Fibroblast of skin of scalp (primary cell): ENCODE results near the gene FANK1.
"Not testable (repeated sequence)": the region's sequence is repeated elsewhere in the genome, so short reads cannot be mapped to it uniquely, and the experiment has no call there.

Experiments used
- DNase-seq: peaks from one replicate; pipeline ENCODE4 v3.0.0-alpha.2; 2013

The FANK1 gene

DNA sequence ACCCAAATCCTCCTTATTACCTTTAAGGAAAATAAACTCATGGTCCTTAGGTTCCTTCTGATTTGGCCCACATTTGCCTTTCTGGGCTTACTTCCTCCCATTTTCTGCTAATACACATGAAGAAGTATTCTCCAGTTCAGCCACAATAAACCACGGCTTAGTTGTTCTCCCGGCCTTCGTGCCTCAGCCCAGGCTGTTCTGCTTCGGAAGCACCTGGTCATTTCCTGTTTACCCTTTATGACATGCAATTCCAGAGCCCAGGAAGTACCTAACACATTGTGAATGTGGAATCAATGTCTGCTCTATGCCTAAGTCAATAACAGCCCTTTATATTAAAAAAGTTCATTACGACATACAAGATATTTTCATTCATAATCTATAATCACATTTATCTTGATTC, 4.0 kb upstream of the FANK1 start:
- DNase-seq: not testable (repeated sequence)

- DNase-seq: not testable (repeated sequence)
These were observed 2.2 kb upstream of the FANK1 start for GRCh38 chr10:125894176-125894575.

DNA sequence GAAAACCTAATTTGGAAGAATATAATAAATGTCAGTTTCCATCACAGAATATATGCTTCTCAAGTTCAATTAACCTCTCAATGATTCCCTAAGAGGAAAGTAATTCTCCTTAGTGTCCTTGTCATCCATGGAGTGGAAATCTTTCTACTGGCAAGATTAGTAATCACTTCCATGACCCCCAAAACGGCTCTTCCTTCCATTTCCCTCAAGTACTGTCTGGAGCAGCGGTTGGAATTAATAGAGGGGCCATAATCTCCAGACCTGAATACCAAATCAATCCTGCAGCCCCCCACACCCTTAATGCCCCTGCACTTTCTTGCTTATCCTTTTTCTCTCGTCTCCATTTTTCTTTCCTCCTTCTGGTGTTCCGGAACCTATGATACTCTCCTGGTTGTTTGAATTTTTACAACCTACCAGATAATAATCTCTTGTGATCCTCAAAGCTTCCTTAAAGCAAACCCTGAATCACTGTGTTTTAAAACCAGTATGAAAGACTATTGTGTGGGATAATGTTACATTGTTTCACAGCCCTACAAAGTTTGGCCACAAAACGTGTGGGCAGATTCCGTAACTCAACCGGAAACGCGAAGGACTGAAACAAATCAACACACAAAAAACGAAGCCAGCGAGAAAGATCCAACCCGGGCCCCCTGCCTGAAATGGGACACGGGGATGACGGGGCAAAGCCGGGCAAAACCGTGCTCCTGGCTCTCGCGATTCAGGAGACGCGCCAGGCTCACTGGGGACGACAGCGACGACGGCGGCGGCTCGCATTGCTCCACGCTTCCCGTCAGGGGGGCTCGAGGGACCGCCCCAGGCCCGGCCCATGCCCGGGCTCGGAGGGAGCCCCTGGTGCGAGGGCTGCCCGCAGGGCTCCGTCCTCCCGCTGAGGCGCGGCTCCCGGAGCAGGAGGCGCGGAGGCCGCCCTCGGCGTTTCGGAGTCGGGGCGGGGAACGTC, 955 bp upstream of the FANK1 start:
- peak; percentile 73 for DNase-seq

DNA sequence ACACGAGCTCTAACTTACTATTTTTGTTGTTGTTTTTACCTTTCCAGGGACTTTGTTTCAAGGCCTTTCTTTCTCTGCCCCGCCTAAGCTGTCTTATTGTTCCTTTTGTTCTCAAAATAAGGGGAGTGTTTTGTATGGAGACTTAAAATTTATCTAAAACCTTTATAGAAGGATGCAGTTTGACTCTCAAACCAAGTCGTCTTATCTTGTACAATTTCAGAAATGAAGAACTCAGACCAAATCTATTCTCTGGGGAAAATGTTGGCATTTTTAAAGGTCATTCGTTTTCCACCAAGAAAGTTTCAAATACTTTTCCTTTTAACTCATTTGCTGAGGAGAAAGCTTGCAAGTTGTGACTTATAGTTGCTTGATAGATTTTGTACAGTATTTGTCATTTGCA, 953 bp downstream of the FANK1 start:
- DNase-seq: peak; percentile 39

DNA sequence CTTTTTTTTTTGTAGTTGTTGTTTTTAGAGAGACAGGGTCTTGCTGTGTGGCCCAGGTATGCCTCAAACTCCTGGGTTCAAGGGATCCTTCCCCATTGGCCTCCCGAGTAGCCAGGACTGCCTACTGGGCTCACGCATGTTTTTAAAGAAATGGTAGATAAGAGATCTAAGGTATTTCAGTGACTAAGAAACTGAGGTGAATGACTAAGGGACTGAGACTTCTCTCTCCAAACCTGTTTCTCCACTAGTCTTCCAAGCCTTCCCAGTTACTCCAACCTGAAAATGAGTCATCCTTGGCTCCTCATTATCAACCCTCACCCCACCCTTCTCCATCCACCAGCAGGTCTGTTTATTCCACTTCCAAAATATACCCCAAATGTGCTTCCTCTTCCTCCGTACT, 4.6 kb downstream of the FANK1 start:
- not testable (repeated sequence) for DNase-seq

- DNase-seq: not testable (repeated sequence)
These were observed 6.8 kb downstream of the FANK1 start for GRCh38 chr10:125903135-125903640.

GRCh38 chr10:125905069-125905994, 9.0 kb downstream of the FANK1 start:
- DNase-seq: not testable (repeated sequence)

GRCh38 chr10:125907598-125907997, 11.2 kb downstream of the FANK1 start:
- not testable (repeated sequence) for DNase-seq

GRCh38 chr10:125908813-125909212, 12.4 kb downstream of the FANK1 start:
- not testable (repeated sequence) for DNase-seq

DNA sequence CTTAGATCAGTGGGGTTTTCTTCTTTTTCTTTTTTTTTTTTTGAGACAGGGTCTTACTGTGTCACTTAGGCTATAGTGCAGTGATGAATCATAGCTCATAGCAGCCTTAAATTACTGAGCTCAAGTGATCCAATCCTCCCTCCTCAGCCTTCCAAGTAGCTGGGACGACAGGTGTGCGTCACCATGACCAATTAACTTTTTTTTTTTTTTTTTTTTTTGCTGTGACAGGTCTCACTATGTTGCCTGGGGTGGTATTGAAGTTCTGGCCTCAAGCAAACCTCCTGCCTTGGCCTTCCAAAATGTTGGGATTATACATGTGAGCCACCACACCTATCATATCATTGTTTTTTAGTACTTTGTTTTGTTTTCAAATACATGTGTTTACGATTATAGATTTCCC, 13.1 kb downstream of the FANK1 start:
- DNase-seq: not testable (repeated sequence)

DNA sequence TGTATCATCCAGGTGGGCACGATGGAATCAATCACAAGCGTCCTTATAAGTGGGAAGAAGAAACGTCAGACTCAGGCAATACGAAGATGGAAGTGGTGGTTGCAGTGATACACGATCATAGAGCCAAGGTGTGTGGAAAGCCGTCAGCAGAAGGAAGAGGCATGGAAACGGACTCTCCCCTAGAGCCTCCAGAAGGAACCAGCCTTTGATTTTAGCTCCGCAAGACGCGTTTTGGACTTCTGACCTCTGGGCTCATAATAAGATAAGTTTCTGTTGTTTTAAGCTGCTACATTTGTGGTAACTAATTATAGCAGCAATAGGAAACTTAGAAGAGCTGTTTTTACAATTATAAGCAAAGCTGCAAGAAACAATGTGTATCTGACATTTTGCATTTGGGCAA, 14.8 kb downstream of the FANK1 start:
- DNase-seq: no peak

GRCh38 chr10:125911990-125912389, 15.6 kb downstream of the FANK1 start:
- no peak for DNase-seq

DNA sequence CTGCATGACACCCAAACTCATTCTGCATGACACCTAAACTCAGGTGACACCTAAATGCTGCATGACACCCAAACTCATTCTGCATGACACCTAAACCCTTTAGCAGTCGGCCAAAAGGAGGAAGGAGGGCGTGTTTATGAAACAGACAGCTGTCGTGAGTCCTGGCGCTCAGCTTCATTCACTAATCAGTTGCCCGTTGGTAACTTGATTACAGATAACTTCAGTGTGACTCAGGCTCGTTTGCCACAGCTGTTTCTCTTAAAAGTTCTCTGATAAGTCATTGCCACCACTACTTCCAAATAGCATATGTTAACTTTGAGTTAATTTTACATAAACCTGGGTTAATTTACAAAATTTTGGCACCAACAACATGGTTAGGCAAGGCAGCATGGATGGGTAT, 16.9 kb downstream of the FANK1 start:
- not testable (repeated sequence) for DNase-seq

GRCh38 chr10:125916977-125917376, 20.6 kb downstream of the FANK1 start:
- DNase-seq: no peak

- not testable (repeated sequence) for DNase-seq
These were observed 21.5 kb downstream of the FANK1 start for GRCh38 chr10:125917704-125918361.

- DNase-seq: not testable (repeated sequence)
These were observed 25.4 kb downstream of the FANK1 start for GRCh38 chr10:125921643-125922306.

- no peak for DNase-seq
These were observed 29.0 kb downstream of the FANK1 start for GRCh38 chr10:125925262-125925834.

DNA sequence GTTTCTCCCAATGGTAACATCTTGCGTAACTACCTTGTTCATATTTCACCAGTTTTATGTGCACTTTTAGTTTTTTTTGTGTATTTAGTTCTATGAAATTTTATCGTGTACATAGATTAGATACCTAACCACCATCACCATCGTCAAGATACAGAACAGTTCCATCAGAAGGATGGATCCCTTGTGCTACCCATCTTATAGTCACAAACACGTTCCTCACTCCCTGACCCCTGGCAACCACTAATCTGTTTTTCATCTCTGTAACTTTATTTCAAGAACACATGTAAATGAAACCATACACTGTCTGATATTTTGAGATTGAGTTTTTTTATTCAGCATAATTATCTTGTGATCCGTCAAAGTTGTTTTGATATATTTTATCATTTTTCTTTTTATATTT, 29.9 kb downstream of the FANK1 start:
- DNase-seq: no peak

- DNase-seq: not testable (repeated sequence)
These were observed 30.9 kb downstream of the FANK1 start for GRCh38 chr10:125927265-125927664.

DNA sequence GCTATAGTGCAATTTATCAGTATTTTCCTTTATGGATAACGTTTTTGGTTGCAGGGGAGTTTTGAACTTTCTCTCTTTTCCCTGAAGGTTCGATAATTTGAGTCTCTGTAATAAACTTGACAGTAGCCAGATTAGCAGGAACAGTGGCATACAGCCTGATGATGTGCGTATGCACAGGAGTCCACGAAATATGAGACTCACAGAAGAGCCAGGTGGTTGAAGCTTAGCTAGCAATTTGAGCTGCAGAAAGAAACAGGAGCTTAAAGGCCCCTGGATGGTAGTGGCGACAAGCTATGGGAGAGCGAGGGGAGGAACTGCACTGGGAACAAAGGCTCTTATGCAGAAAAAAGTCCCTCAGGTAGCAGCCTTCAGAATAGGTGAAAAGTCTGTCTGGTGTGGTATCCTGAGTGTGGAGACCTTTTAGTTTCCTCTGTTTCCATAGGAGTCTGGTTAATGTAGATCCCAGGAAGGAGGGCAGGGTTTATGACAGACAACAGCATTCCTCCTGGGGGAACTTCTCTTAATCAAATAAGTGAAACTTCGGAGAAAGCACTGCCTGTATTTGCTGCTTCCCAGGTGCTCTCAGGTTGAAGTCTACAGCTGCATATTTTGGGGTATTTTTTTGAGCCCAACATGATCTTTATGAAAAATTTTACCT, 32.7 kb downstream of the FANK1 start:
- DNase-seq: no peak

DNA sequence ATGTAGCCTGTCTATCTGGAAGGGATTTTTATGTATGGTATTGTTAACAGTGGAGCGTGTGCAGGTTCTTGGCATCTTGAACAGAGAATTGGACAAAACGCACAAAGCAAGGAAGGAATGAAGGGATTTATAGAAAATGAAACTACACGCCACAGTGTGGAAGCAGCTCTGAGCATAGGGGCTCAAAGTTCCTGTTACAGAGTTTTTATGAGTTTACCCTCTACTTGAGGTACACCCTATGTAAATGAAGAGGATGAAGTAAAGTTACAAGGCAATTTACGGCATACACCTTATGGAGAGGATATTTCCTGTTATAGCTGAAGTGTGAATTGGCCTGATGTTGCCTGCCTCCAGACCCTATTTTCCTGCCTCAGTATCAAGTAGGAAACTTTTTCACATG, 33.3 kb downstream of the FANK1 start:
- no peak for DNase-seq
